SIG-M5 treated with dmso at 0.1 percent for 504 hours (cell line): ENCODE data around the gene MAPT.
"Not testable (repeated sequence)": the region's sequence is repeated elsewhere in the genome, so short reads cannot be mapped to it uniquely, and the experiment has no call there.

Experiments used
- DNase-seq: peaks from one replicate; lab custom pipeline; 2025; ENCODE audit not compliant: unreplicated experiment; lab: John Stamatoyannopoulos, UW

The MAPT gene

GRCh38 chr17:45861165-45861564, 33.2 kb upstream of the MAPT start:
- no peak for DNase-seq

DNA sequence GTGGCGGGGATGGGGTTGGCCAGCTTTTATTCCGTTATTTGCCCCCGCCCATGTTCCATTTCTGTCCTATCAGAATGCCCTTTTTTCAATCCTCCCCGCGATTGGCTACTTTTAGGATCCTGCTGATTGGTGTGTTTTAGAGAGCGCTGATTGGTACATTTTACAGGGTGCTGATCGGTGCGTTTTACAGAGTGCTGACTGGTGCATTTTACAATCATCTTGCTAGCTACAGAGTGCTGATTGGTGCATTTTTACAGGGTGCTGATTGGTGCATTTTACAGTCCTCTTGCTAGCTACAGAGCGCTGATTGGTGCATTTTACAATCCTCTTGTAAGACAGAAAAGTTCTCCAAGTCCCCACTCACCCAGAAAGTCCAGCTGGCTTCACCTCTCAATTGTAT, 32.2 kb upstream of the MAPT start:
- not testable (repeated sequence) for DNase-seq

DNA sequence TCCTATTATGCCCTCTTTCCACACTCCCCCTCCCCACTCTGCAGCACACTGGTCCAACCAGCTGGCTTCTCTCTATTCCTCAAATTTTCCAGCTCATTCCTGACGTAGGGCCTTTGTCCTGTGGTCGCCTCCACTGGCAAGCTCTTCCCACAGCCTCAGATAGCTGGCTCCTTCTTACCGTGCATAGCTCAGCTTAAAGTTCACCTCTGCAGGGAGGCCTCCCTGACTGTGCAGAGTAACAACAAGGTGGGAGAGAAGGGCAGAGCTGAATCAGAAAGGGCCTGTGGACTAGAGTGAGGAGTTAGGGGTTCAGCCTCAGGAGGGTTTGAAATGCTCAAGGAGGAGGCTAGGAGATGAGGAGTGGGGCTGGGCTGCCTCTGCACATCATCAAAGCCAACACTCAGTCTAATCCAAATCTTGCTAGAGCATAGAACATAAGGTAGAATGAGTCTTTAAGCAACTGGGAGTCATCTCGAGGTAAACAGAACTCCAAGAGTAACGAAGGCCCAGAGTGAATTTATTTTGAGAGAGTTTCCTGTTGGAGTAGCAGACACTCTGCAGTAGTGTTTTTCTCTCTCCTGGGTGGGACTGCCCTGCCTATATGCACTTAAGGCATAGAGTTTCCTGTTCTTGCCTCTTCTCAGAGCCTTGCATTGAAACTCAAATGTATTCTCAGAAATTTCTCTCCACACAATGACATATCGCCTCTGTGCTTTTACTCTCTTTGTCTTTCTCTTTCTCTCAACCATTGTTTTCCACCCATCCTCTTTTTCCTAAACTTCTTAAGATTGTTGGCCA, 30.3 kb upstream of the MAPT start:
- DNase-seq = no peak

- no peak for DNase-seq
Measured at GRCh38 chr17:45867171-45867570, 27.2 kb upstream of the MAPT start.

- DNase-seq = no peak
Measured at GRCh38 chr17:45867702-45868101, 26.7 kb upstream of the MAPT start.

- DNase-seq = peak; percentile 62
Measured at GRCh38 chr17:45868276-45868675, 26.1 kb upstream of the MAPT start.

GRCh38 chr17:45869676-45870341, 24.5 kb upstream of the MAPT start:
- no peak for DNase-seq

- no peak for DNase-seq
Measured at GRCh38 chr17:45870342-45870974, 23.9 kb upstream of the MAPT start.

GRCh38 chr17:45871718-45872117, 22.6 kb upstream of the MAPT start:
- DNase-seq = no peak

DNA sequence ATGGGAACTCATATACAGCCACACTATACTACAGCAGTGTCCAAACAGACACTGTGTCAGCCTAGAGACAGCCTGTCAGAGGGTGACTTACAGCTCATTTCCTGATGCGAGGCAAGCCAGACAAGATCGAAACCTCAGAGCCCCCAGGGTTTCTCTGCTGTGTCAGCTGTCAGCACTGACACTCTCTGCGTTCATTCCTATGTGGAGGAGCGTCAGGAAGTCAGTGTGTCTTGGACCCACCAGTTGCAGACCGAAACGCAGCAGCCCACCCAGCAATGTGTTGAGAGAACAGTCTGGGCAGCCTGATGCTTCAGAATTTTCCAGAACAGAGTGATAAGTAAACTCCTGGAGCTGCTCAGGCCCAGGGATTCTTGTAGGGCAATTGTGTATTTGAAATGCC, 20.6 kb upstream of the MAPT start:
- DNase-seq = no peak

- DNase-seq = no peak
Measured at GRCh38 chr17:45874151-45874550, 20.2 kb upstream of the MAPT start.

- no peak for DNase-seq
Measured at GRCh38 chr17:45876539-45876938, 17.8 kb upstream of the MAPT start.

DNA sequence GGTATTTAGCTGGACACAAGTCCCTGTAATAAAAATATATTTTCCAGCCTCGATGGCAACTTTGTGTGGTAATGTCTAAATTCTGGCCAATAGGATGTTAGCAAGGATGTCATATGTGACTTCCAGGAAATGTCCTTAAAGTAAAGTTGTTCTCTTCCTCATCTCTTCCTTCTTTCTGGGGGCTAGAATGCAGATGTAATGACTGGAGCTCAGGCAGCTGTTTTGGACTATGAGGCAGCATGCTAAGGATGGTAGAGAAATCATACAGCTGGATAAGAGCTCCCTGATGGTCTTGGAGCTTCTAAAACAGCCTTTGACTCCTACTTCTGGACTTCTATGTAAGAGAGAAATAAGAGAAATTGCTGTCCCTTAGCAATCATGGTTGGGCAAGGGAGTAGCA, 16.9 kb upstream of the MAPT start:
- no peak for DNase-seq

DNA sequence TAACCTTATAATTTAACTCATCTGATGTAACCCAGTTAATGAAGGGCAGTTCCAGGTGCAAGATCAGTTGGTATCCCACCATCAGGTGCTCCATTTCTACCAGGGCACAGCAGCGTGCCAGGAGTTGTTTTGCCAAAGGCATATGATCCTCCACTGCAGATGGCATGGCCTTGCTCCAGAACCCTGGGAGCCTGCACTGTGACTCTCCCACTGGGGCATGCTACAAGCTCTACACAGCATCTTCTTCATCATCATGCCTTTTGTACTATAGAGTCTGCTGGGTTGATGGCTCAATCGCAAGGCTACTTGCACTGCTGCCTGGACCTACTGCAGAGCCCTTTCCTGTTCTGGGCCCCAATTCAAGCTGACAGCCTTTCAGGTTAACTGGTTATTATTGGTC, 11.3 kb upstream of the MAPT start:
- DNase-seq = no peak

- DNase-seq = no peak
Measured at GRCh38 chr17:45886852-45887251, 7.5 kb upstream of the MAPT start.

DNA sequence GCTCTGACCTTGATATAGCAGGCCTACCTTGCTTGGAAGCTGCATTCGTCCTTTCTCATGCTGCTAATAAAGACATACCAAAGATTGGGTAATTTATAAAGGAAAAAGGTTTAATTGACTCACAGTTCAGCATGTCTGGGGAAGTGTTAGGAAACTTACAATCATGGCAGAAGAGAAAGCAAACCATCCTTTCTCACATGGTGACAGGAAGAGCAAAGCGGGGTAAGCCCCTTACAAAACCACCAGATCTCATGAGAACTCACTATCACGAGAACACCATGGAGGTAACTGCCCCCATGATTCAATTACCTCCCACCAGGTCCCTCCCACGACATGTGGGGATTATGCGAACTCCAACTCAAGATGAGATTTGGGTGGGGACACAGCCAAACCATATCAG, 6.0 kb upstream of the MAPT start:
- no peak for DNase-seq

DNA sequence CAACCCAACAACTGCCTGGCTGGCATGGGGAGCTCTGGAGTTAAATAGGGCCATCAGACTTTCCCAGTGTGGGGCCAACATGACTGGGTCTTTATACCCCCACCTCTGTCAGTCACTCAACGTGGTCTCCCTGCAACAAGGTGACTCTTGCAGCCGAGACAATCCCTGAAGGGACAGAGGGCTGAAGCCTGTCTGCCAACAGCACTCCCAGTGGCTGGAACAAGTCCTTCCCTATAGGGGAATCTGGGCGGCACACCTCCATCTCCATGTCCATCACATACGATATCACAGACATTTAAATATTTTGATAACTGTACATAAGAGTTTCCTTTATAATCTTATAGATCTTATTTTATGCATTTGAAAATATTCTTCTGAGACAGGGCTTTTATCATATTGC, 4.8 kb upstream of the MAPT start:
- no peak for DNase-seq

DNA sequence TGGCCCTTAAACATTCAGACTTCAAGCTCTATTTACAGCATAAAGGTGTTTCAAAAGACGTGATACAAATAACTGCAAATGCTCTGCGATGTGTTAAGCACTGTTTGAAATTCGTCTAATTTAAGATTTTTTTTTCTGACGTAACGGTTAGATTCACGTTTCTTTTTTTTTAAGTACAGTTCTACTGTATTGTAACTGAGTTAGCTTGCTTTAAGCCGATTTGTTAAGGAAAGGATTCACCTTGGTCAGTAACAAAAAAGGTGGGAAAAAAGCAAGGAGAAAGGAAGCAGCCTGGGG, 681 bp upstream of the MAPT start:
- no peak for DNase-seq

- DNase-seq = no peak
Measured at GRCh38 chr17:45895304-45895968, 1.1 kb downstream of the MAPT start.

DNA sequence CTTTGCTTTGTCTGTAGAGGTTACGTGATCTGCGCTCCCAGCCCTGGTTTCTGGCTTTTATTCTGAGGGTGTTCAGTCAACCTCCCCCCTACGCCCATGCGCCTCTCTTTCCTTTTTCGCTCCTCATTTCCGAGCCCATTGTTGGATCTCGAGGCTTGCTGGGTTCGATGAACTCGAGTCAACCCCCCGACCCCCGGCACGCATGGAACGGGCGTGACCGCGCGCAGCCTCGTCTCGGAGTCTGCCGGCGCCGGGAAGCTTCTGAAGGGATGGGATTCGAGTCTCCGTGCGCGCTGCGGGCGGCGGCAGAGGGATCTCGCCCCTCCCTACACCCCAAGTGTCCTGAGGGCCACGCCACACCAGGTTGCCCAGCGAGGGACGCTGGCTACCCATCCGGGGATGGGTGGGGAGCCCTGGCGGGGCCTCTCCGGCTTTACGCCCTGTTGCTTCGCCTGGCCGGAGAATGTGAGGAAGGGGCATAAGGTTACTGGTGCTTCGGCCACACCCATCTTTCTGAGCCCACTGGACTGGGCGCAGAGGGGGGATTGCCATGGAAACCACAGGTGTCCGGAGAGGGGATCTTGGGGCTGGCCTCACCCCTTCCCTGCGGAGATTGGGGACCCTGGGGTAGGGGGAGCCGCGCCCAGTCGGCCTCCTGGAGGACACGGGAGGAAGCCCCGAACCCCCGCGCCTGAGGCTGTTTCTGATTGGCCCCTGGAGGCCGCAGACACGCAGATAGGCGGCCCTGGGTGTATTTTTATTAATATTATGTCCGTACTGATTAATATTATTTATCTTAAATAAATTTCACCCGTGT, 1.8 kb downstream of the MAPT start:
- DNase-seq = no peak
